Nephron progenitor cell (in vitro differentiated cells): ENCODE measurements around the gene GSTP1.

Experiments used
- DNase-seq: peaks from one replicate; pipeline ENCODE4 v3.0.0; 2021
- H3K27ac Mint-ChIP-seq: 2 replicates; pipeline ENCODE4 v1.8.0; 2021; ENCODE audit warnings: mild to moderate bottlenecking, moderate library complexity, mixed read lengths
- H3K27me3 Mint-ChIP-seq: 2 replicates; pipeline ENCODE4 v1.8.0; 2021; ENCODE audit warnings: mild to moderate bottlenecking, low read depth, mixed read lengths; ENCODE audit not compliant: poor library complexity
- H3K36me3 Mint-ChIP-seq: 2 replicates; pipeline ENCODE4 v1.8.0; 2021; ENCODE audit warnings: low read depth, mixed read lengths
- H3K4me1 Mint-ChIP-seq: 2 replicates; pipeline ENCODE4 v1.8.0; 2021; ENCODE audit warnings: mixed read lengths
- H3K4me3 Mint-ChIP-seq: 2 replicates; pipeline ENCODE4 v1.8.0; 2021; ENCODE audit warnings: mild to moderate bottlenecking, moderate library complexity, mixed read lengths
- H3K9me3 Mint-ChIP-seq: 2 replicates; pipeline ENCODE4 v1.8.0; 2021; ENCODE audit warnings: mild to moderate bottlenecking, moderate library complexity, mixed read lengths
- TF ChIP-seq, protein P1 (sequence below): fragments of 200-600 bp; sonication (generic); IDR thresholded peaks from 2 replicates; pipeline ENCODE4 v1.5.0; 2021; ENCODE audit warnings: antibody characterized with exemption

The GSTP1 gene

DNA sequence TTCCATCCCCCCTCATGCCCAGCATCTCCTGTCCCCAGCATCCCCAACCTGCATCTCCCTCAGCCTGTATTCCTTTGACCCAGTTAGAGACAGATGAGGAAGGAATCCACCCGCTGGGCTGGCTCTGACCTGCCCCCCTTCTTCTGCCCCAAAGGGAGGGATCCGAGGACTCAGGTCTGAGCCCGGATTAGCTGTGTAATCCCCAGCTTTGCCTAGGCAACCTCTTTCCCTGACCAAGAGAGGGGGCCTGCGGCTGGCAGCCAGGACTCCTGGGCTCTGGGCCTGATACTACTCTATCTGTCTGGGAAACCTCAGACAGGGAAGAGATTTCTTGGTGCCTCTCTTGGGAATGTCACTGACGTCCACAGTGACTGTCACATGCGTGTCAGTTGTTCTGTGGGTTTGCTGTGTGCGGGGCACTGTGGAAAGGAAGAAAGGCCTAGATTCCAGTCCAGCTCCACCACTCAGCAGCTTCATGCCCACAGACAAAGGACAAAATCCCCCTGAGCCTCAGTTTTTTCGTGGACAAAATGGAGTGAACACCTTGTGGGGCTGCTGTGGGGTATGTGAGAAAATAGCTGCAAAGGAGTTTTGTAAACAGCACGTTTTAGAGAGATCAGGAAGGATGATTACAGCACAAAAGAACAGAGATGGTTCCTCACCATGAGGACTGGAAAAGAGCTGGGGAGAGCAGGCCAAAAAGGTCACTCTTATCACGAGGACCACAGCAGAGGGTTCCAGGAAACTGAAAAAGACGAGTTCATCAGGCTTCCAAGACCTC lies 21.8 kb downstream of the GSTP1 start:
- TF ChIP-seq, protein P1, sequence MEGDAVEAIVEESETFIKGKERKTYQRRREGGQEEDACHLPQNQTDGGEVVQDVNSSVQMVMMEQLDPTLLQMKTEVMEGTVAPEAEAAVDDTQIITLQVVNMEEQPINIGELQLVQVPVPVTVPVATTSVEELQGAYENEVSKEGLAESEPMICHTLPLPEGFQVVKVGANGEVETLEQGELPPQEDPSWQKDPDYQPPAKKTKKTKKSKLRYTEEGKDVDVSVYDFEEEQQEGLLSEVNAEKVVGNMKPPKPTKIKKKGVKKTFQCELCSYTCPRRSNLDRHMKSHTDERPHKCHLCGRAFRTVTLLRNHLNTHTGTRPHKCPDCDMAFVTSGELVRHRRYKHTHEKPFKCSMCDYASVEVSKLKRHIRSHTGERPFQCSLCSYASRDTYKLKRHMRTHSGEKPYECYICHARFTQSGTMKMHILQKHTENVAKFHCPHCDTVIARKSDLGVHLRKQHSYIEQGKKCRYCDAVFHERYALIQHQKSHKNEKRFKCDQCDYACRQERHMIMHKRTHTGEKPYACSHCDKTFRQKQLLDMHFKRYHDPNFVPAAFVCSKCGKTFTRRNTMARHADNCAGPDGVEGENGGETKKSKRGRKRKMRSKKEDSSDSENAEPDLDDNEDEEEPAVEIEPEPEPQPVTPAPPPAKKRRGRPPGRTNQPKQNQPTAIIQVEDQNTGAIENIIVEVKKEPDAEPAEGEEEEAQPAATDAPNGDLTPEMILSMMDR = no peak
- H3K4me1 Mint-ChIP-seq = peaks cover 22% of the 10 kb centered on the region
- peak overlapping the region; percentile 98 for H3K4me3 Mint-ChIP-seq
- DNase-seq = no peak
- H3K36me3 Mint-ChIP-seq = peaks cover 9% of the 10 kb centered on the region
- no peak overlapping the region for H3K27ac Mint-ChIP-seq
- peaks cover 11% of the 10 kb centered on the region for H3K9me3 Mint-ChIP-seq
- peaks cover 33% of the 10 kb centered on the region for H3K27me3 Mint-ChIP-seq

GRCh38 chr11:67606093-67606491 lies 22.5 kb downstream of the GSTP1 start:
- Mint-ChIP-seq H3K27me3 (peaks cover 30% of the 10 kb centered on the region), H3K4me3 (peak overlapping the region; percentile 98), H3K27ac (no peak overlapping the region), H3K9me3 (peaks cover 7% of the 10 kb centered on the region), H3K4me1 (peaks cover 17% of the 10 kb centered on the region), H3K36me3 (peaks cover 9% of the 10 kb centered on the region)
- no peak for DNase-seq
- TF ChIP-seq, protein P1 = no peak

DNA sequence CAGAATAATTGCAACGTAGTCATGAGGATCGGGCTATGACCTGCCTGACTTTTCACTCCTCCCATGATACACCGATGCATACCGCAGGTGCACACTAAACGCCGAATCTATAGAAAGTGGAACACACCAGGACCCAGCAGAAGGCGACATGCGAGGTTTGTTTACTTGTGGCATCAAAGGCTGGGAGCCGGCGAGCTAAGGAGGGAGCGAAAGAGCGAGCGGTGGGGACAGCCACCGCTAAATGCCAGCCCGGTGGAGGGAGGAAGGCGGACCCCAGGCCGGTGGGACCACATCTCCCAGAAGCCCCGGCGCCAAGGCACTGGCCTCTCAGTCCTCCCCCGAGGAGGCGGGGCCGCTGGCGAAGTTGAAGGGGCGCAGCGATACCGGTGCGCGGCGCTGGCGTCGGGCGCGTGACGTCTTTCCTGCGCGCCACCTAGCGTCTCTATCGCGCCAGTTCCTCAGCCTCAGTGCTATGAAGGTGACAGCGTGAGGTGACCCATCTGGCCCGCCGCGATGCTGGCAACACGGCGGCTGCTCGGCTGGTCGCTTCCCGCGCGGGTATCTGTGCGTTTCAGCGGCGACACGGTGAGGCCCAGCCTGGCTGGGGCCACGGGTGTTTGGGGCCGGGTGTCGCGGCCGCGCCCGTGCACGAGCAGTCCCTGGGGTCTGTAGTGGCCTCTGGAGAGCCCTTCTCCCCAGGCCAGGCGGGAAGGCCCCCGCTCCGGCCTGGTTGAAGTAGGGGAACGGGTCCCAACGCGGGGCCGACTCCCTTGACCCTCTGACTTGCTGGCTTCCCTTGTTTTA lies 23.1 kb downstream of the GSTP1 start, which contains the start of gene NDUFV1:
TSS of gene NDUFV1 (plus strand) at position 445 of the 804 bp plus-strand sequence. CDS start at position 514, 69 bp downstream.
- H3K36me3 Mint-ChIP-seq = peaks cover 9% of the 10 kb centered on the region
- TF ChIP-seq, protein P1 = peak; percentile 45
- peak within 1 kb of the TSS; percentile 98 for H3K4me3 Mint-ChIP-seq
- peak; percentile 98 for DNase-seq
- H3K27ac Mint-ChIP-seq = peak within 1 kb of the TSS; percentile 85
- H3K27me3 Mint-ChIP-seq = peaks cover 28% of the 10 kb centered on the region
- peaks cover 17% of the 10 kb centered on the region for H3K4me1 Mint-ChIP-seq
- peaks cover 7% of the 10 kb centered on the region for H3K9me3 Mint-ChIP-seq

DNA sequence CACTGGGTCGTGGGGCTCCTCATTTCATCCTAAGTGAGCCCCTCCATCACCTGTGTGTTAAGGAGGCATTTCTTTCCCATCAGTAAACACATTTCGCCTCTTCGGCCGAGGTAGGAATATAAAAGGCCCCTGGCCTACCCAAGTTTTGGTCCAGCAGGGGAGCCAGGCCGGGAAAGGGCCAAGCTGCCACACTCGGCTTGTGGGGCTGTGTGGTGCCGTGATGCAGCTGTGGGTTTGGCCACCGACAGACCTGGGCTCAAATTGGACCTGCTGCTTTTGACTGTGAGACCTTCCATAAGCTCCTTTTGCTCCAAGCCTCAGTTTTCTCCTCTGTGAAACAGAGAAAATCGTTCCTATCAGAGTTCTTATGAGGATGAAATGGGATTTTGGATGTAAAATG lies 23.9 kb downstream of the GSTP1 start:
- DNase-seq = no peak
- H3K27ac Mint-ChIP-seq = peak overlapping the region; percentile 85
- H3K4me1 Mint-ChIP-seq = peaks cover 17% of the 10 kb centered on the region
- peaks cover 9% of the 10 kb centered on the region for H3K36me3 Mint-ChIP-seq
- H3K27me3 Mint-ChIP-seq = peaks cover 27% of the 10 kb centered on the region
- H3K9me3 Mint-ChIP-seq = peaks cover 7% of the 10 kb centered on the region
- TF ChIP-seq, protein P1 = no peak
- H3K4me3 Mint-ChIP-seq = peak overlapping the region; percentile 98

DNA sequence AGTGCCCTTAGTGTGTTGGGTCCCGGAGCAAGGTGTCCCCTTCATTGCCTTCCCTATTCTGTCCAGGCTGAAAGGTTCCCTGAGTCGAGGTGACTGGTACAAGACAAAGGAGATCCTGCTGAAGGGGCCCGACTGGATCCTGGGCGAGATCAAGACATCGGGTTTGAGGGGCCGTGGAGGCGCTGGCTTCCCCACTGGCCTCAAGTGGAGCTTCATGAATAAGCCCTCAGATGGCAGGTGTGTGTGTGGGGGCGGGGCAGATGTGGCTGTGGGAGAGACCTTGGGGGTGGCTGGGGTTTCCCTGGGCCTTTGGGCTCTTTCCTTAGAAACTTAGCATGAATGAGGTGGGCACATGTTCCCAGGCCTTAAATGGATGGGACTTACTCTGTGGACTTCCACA lies 24.9 kb downstream of the GSTP1 start:
- DNase-seq = no peak
- Mint-ChIP-seq H3K9me3 (no peaks in the 10 kb centered on the region), H3K36me3 (peaks cover 9% of the 10 kb centered on the region), H3K27ac (no peak overlapping the region), H3K4me3 (peak overlapping the region; percentile 98), H3K27me3 (peaks cover 20% of the 10 kb centered on the region), H3K4me1 (peaks cover 17% of the 10 kb centered on the region)
- TF ChIP-seq, protein P1 = no peak
